C4-2B (cell line): Measurements from ENCODE around the gene RGS10.

Source experiments
- ZFX ChIP-seq: fragments of 450-650 bp; IDR thresholded peaks from 2 replicates; pipeline ENCODE4 v1.6.1; 2017
- TF ChIP-seq, protein P1 (sequence below): fragments of 450-650 bp; conservative IDR thresholded peaks from 2 replicates; pipeline ENCODE4 v1.5.1; 2017; ENCODE audit warnings: mild to moderate bottlenecking

DNA sequence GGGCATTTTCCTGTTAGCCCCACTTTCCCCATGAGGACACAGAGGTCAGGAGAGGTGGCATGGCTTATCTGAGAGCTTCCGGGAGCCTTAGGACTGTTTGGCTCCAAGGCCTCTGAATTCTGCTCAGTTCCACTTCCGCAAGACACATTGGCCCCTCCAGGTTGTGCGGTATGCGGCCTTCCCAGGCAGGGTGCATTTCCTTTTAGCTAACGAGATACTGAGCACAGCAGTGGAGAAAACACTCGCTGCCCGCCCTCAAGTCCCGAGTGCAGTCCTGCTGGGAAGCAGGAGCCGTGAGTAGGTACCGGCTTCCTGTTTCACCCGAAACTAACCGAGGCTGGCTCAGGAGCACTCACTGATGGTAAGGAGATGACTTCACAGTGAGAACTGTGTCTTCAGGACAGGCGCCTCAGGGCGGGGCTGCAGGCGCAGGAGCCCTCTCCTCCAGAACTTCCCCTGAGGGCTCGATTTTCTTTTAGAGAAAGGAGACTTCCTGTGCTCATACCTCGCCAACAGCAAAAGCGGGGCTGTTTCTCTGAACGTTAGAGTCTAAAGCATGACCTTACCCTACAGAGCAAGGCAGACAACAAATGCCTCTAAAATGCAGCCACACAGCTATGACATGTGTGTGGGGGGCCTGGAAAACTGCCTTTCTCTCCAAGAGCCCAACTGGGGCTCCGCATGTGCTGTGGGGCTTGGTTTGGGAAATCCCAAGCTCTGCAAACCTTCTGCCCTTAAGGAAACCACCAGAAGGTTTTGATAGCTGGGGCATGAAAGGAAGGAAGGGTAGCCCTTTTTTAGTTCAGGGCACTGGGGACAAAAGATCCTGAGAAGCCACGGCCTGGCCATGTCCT is 25.9 kb downstream of the RGS10 start:
- no peak for TF ChIP-seq ZFX
- TF ChIP-seq, protein P1, sequence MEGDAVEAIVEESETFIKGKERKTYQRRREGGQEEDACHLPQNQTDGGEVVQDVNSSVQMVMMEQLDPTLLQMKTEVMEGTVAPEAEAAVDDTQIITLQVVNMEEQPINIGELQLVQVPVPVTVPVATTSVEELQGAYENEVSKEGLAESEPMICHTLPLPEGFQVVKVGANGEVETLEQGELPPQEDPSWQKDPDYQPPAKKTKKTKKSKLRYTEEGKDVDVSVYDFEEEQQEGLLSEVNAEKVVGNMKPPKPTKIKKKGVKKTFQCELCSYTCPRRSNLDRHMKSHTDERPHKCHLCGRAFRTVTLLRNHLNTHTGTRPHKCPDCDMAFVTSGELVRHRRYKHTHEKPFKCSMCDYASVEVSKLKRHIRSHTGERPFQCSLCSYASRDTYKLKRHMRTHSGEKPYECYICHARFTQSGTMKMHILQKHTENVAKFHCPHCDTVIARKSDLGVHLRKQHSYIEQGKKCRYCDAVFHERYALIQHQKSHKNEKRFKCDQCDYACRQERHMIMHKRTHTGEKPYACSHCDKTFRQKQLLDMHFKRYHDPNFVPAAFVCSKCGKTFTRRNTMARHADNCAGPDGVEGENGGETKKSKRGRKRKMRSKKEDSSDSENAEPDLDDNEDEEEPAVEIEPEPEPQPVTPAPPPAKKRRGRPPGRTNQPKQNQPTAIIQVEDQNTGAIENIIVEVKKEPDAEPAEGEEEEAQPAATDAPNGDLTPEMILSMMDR: no peak
